Epithelial cell of prostate (primary cell): ENCODE measurements around the gene ALDH3B2.
"Not testable (repeated sequence)": the region's sequence is repeated elsewhere in the genome, so short reads cannot be mapped to it uniquely, and the experiment has no call there.

Source experiments
- DNase-seq: peaks from one replicate; pipeline ENCODE4 v3.0.0-alpha.2; 2011; ENCODE audit warnings: low read depth, low spot score
- H3K27ac ChIP-seq: fragments of 450-650 bp; 2 replicates; pipeline ENCODE4 v1.5.1; 2017; ENCODE audit warnings: mild to moderate bottlenecking

ALDH3B2 gene

DNA sequence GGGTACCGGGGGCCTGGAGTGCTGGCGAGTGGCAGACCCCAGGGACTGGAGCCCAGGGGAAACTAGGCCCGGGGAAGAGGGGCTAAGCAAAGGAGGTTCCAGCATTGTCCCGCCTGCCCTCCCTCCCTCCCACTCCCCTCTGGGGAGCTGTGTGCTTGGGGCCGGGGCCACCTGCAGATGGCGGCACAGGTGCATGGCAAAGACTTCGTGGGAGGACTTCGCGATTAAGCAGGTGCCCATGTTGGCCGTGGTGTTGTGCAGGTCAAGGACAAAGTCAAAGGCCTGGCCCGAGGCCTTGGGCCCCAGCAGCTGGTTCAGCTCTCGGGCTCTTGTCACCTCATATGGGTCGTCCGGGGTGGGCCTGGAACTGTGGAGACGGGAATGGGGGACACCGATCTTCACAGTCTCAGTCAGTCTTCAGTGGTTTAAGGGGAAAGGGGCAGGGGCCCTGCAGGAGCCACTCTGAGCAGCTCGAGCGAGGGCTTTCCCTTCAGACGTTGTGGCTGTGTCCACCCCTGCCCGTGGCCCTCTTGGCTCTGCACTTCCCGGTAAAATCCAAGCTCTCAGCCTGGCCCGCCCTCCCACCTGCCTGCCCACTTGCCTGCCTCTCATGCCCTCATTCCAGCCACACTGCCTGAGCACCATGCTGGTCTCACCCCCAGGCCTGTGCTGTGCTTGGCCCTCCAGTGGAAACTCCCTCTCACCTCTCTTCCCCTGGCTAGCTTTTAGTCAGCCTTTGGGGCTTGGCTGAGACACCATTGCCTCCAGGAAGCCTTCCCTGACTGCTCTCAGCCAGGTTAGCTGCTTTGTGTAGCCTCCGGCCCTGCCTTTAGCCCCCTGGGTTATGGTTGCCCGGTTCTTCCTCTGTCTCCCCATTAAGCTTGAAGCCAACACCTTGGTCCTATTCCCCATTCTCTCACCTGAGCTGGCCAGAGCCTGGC lies 28.6 kb downstream of the ALDH3B2 start:
- DNase-seq = no peak
- H3K27ac ChIP-seq = no peak overlapping the region

DNA sequence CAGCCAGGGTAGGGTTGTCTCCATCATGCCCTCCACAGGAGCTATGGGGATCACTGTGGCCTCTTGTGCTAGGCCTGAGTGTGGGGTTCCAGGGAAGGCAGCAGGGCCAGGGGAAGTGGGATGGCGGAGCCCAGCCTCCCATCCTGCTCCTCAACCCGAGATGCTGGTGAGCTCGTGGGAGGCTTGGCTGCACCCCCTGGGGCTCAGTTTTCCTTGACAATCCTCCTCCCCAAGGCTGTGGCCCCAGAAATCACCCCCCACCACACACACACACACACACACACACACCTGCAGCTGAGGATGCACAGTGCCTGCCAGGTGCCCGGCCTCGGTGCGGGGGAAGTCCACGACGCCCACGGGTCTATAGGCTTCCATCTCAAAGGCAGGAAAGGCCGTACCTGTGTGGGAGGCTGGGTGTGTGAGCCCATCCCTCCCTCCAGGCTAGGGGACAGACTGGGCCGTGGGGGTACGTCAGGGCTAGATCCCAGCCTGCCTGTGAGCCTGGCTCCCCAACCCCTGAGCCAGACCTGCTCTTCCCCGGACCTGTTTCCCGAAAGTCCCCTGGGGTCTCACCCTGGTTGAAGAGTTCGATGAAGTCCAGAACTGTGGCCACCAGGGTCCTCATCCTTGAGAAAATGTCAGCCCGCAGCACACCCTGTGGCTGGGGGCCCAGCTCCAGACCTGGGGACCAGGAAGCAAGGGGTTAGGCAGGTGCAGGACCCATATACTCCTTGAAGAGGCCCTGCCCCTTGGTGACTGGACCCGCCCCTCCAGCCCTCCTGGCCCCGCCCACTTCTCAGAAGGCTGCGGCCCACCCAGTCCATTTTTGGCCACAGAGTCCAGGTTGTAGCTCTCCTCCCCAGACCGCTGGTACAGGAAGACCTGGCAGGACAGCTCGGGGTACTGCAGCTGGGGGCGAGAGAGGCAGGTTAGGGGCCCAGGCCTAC lies 29.7 kb downstream of the ALDH3B2 start:
- DNase-seq = no peak
- no peak overlapping the region for H3K27ac ChIP-seq

GRCh38 chr11:67644042-67644441 lies 30.4 kb downstream of the ALDH3B2 start:
- DNase-seq = no peak

GRCh38 chr11:67642173-67643120 lies 32.0 kb downstream of the ALDH3B2 start:
- no peak overlapping the region for H3K27ac ChIP-seq
- DNase-seq = no peak

More at GRCh38 chr11:67644042-67644441, 30.4 kb downstream of the ALDH3B2 start:
- H3K27ac ChIP-seq = no peak overlapping the region

GRCh38 chr11:67641338-67642172 lies 32.9 kb downstream of the ALDH3B2 start:
- no peak overlapping the region for H3K27ac ChIP-seq
- no peak for DNase-seq

DNA sequence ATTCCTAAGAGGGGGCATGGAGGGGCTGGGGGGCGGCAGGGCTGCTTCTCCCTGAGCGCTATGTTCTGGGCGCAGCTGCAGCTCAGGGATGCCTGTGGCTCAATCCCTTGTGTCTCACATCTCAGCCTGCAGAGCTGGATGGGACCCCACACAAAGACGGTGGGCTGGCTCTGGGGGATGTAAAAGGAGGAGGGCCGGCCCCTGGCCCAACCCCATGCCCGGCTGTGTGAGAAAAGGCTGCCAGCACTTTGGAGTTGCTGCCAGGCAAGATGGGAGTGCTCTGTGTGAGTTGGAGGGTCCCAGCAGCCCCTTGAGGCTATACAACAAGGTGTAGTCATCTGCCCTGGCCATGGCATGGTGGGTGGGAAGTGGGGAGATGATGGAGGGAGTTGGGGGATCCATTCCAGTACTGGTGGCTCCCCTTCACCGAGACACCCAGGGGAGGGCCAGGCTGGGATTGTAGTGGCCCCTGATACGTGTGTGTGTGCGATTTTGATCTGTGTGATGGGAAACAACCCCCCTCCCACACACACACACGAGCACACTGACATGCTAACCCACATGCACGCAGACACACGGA lies 33.6 kb downstream of the ALDH3B2 start:
- no peak overlapping the region for H3K27ac ChIP-seq
- DNase-seq = no peak

- no peak overlapping the region for H3K27ac ChIP-seq
- DNase-seq = no peak
Observed at GRCh38 chr11:67640021-67640757, 34.2 kb downstream of the ALDH3B2 start.

DNA sequence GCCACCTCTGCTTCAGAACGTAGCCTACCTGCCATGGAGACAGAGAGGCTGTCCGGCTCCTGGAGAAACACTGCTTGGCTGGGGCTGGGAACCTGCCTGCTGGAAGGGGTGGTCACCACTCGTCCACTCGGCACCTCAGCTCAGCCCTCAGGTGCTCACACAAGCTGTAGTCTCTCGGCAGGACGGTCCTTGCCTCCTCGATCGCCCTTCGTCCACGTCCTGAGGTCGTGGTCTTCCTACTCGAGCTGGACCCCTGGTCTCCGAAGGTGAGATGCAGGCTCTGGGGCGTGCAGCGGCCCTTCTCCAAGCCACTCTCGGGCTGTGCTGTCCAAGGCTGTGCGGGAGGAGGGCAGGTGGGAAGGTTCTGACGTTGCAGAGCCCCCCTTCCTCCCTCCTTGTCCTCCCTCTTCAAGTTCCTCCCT lies 35.0 kb downstream of the ALDH3B2 start, which contains the start of gene TBX10:
TSS of gene TBX10 (minus strand) at position 326 of the 422 bp plus-strand sequence. CDS start at position 35, 291 bp downstream.
- DNase-seq = no peak
- H3K27ac ChIP-seq = no peak within 1 kb of the TSS

DNA sequence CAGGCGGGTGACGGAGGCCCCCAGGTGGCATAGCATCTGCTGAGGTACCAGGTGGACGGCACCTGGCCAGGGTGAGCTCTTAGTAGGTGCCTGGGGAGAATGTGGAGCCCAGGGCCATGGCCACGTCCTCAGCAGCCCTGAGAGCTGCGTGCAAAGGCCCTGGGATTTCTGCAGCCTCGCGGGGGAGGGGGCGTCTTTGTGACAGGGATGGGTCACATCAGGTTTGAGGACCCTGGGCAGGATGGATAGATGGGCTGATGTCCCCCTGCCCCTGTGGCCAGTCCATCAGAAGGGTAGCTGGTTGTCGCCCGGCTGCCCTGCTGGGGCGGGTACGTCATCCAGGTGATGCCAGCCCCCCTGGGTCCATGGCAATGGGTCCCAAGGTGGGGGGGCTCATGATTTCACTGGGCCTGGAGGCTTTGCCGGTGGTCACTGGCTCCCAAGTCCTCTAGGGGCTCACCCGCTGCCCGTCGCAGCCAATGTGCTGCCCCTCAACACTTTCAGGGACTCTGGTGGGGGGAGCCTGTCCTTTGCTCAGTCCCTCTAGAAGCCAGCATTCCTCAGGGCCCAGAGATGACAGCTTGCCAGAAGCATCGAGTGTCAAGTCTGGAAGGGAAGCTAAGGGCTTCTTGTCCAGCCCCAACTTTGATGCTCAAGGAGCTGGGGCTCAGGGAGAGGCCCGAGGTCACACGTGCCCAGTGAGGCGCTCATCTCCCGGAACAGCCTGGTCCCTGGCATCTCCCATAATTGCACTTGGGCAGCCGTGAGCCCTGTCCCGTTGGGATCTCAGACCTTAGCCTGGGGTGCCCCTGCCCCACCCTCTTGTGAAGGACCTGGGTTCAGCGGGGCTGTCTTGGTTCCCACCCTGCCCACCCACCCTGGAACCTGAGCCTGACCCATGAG lies 35.6 kb downstream of the ALDH3B2 start:
- no peak overlapping the region for H3K27ac ChIP-seq
- DNase-seq = no peak

DNA sequence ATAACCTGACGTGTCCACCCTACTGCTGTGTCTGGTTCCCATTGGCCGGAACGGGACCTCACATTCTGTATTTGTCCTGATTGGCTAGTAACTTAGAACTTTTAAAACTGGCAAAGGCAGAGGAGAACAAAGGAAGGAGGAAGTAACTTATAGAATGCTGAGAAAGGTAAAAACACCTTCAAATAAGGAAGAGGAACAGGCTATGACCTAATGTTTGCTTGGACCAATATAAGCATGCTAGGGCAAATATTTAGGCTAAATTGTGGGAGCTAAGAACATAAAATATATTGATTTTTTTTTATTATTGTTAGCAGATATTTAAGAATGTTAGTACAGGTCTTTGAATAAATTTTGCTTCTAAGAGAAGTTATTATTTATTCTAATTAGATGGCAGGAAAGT lies 37.0 kb downstream of the ALDH3B2 start:
- DNase-seq, H3K27ac ChIP-seq: not testable (repeated sequence)

GRCh38 chr11:67636962-67637361 lies 37.5 kb downstream of the ALDH3B2 start:
- no peak for DNase-seq
- no peak overlapping the region for H3K27ac ChIP-seq

DNA sequence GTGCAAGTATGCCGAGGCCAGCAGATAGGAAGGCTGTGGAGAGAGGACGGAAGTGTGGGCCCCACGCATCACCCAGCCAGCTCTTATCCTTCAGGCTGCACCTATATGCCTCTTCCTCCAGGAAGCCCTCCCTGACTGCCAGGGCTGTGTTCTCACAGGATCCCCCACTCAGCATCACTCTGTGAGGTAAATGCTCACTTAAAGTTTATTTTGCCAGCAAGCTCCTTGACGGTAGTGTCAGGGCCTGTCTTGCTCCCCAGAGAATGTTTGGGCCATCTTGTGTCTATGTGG lies 39.2 kb downstream of the ALDH3B2 start:
- DNase-seq = no peak
- no peak overlapping the region for H3K27ac ChIP-seq

DNA sequence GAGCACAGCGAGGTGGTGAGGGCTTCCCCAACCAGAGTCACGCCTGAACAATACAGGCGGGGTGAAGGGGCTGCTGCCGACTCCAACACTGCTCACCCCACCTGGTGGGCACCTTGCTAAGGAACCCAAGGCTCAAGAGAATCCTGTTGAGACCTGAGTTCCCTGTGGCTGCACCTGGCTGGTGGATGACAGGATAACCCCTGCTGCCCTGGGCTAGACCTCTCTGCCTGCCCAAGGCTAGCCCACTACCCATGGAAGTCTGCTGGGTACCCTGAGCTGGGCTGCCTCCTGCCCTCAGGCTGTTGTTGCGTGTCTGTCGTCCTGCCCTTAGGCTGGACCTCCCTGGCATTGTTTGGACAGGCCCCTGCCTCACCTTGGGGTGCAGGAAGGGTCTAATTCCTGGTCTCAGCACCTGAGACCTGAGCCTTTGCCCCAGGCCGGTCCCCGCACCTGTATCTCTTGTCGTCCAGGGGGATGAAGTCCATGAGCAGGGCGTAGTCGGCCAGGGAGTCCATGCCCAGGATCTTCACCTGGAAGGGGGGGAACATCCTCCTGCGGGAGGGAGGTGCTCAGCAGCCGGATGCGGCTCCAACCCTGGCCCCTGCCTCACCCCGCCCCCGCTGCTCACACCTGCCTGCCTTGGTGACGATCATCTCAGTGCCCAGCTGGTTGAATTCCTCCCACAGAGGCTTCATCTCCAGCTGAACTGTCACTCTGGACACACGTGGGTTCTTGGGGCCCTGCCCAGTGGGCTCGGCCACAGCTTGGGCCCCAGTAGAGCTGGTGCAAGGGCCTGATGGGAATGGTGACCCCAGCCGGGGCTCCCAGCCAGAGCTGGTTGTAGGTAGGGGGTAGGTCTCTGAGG lies 39.8 kb downstream of the ALDH3B2 start:
- no peak for DNase-seq

GRCh38 chr11:67633758-67634365 lies 40.6 kb downstream of the ALDH3B2 start:
- no peak for DNase-seq
- H3K27ac ChIP-seq = no peak overlapping the region

More for the DNA sequence above, 39.8 kb downstream of the ALDH3B2 start:
- H3K27ac ChIP-seq = no peak overlapping the region

DNA sequence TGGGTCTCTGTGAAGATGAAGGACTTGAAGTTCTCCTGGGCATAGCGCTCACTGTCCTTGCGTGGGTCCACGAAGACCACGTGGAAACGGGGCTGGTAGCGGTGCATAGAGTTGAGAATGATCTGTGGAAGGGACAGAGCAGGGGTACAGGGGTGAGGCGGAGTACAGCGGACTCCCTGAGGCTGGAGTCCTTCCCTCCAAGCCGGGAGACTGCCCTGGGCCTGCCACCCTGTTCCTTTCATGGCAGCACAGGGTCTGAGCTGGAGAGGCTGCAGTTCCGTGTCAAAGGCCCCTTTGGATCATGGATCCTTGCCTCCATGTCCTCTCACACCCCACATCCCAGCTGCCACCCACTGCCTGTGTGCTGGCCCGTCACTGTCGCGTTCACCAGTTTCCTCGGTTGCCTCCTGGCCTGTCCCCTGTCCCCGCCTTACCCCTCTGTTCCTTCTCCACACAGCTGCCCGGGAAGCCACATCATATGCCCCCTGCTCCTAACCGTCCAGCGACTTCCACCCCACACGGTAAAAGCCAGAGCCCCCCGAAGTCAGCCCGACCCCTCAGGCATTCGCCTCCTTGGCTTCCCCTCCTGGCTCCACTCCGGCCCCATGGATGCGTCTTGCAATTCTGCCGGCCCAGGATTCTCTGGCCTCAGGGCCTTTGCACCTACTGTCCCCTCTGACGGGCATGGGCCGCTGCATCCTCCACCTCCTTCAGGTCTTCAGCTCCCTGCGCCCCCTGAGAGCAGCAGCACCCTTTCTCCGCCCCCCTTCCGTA lies 41.3 kb downstream of the ALDH3B2 start:
- H3K27ac ChIP-seq = no peak overlapping the region
- no peak for DNase-seq
